Measurements from ENCODE around the gene C12orf42.

C12orf42 gene

GRCh38 chr12:103312742-103313354, 182.9 kb downstream of the C12orf42 start:
- Histone ChIP-seq H3K4me2 (no peak overlapping the region; a peak in 1 of 22 replicates), H3K4me3 (no peak overlapping the region), H3K4me1 (no peaks in the 10 kb centered on the region), H3K9ac (no peak overlapping the region), H3K27ac (no peak overlapping the region), H3K27me3 (no peaks in the 10 kb centered on the region), H3K36me3 (no peaks in the 10 kb centered on the region), H4K20me1 (no peaks in the 10 kb centered on the region), H3K9me3 (replicated peaks in 1 of 11) (no peaks in the 10 kb centered on the region)
- no peak for TF ChIP-seq Cebpa-rat (IDR thresholded peaks at IDR 0.05)

- no peak for TF ChIP-seq Cebpa-rat (IDR thresholded peaks at IDR 0.05)
These were observed 185.1 kb downstream of the C12orf42 start for GRCh38 chr12:103310546-103311270.

GRCh38 chr12:103308396-103308795, 187.4 kb downstream of the C12orf42 start:
- Histone ChIP-seq H3K36me3 (no peaks in the 10 kb centered on the region), H3K27ac (no peak overlapping the region), H3K4me1 (no peaks in the 10 kb centered on the region), H3K4me3 (no peak overlapping the region), H3K9me3 (replicated peaks in 1 of 11) (no peaks in the 10 kb centered on the region), H3K9ac (no peak overlapping the region), H4K20me1 (no peaks in the 10 kb centered on the region), H3K27me3 (no peaks in the 10 kb centered on the region), H3K4me2 (no peak overlapping the region)
- TF ChIP-seq Cebpa-rat (IDR thresholded peaks at IDR 0.05), result no peak

More at GRCh38 chr12:103310546-103311270, 185.1 kb downstream of the C12orf42 start:
- no peak overlapping the region for H3K4me3 ChIP-seq
- no peak overlapping the region for H3K27ac ChIP-seq
- no peaks in the 10 kb centered on the region for H3K4me1 ChIP-seq
- no peaks in the 10 kb centered on the region for H3K36me3 ChIP-seq
- H3K9me3 ChIP-seq (replicated peaks in 1 of 11), result no peaks in the 10 kb centered on the region
- no peaks in the 10 kb centered on the region for H3K27me3 ChIP-seq
- no peaks in the 10 kb centered on the region for H4K20me1 ChIP-seq
- no peak overlapping the region for H3K9ac ChIP-seq
- no peak overlapping the region for H3K4me2 ChIP-seq

- Histone ChIP-seq H3K27ac (no peak overlapping the region), H4K20me1 (no peaks in the 10 kb centered on the region), H3K4me2 (no peak overlapping the region), H3K9ac (no peak overlapping the region), H3K27me3 (no peaks in the 10 kb centered on the region), H3K4me1 (no peaks in the 10 kb centered on the region), H3K4me3 (no peak overlapping the region), H3K9me3 (replicated peaks in 1 of 11) (no peaks in the 10 kb centered on the region), H3K36me3 (no peaks in the 10 kb centered on the region)
- no peak for TF ChIP-seq Cebpa-rat (IDR thresholded peaks at IDR 0.05)
These were observed 192.3 kb downstream of the C12orf42 start for GRCh38 chr12:103303484-103303883.

GRCh38 chr12:103301642-103302591, 193.9 kb downstream of the C12orf42 start:
- Histone ChIP-seq H3K4me2 (no peak overlapping the region), H3K27me3 (no peaks in the 10 kb centered on the region), H3K4me1 (no peaks in the 10 kb centered on the region), H3K27ac (no peak overlapping the region), H4K20me1 (no peaks in the 10 kb centered on the region), H3K4me3 (no peak overlapping the region), H3K36me3 (no peaks in the 10 kb centered on the region), H3K9ac (no peak overlapping the region), H3K9me3 (replicated peaks in 1 of 11) (no peaks in the 10 kb centered on the region)
- TF ChIP-seq Cebpa-rat (IDR thresholded peaks at IDR 0.05), result no peak

- no peaks in the 10 kb centered on the region for H3K36me3 ChIP-seq
- H3K4me1 ChIP-seq, result peaks cover 0 to 8% (median 0%) of the 10 kb centered on the region in 10 experiments; a peak in 3 of 20 replicates
- no peak overlapping the region for H3K27ac ChIP-seq
- TF ChIP-seq Cebpa-rat (IDR thresholded peaks at IDR 0.05), result no peak
- H3K4me3 ChIP-seq, result no peak overlapping the region
- H3K9ac ChIP-seq, result no peak overlapping the region
- H4K20me1 ChIP-seq, result no peaks in the 10 kb centered on the region
- H3K27me3 ChIP-seq, result no peaks in the 10 kb centered on the region
- no peak overlapping the region for H3K4me2 ChIP-seq
- H3K9me3 ChIP-seq (replicated peaks in 1 of 11), result peaks cover 0 to 12% (median 8%) of the 10 kb centered on the region in 11 experiments; a peak in 13 of 22 replicates
These were observed 207.8 kb downstream of the C12orf42 start for GRCh38 chr12:103288016-103288415.

GRCh38 chr12:103282124-103282523, 213.6 kb downstream of the C12orf42 start:
- no peak overlapping the region for H3K4me3 ChIP-seq

GRCh38 chr12:103279444-103279843, 216.3 kb downstream of the C12orf42 start:
- TF ChIP-seq Cebpa-rat (IDR thresholded peaks at IDR 0.05), result no peak
- Histone ChIP-seq H3K9me3 (replicated peaks in 1 of 11) (no peaks in the 10 kb centered on the region), H3K9ac (no peak overlapping the region), H3K4me2 (no peak overlapping the region), H3K4me1 (peaks cover 0 to 5% (median 0%) of the 10 kb centered on the region in 10 experiments; a peak in 1 of 20 replicates), H3K36me3 (no peaks in the 10 kb centered on the region), H4K20me1 (no peaks in the 10 kb centered on the region), H3K4me3 (no peak overlapping the region), H3K27ac (no peak overlapping the region), H3K27me3 (no peaks in the 10 kb centered on the region)

More at GRCh38 chr12:103282124-103282523, 213.6 kb downstream of the C12orf42 start:
- Histone ChIP-seq H3K9ac (no peak overlapping the region), H3K4me2 (no peak overlapping the region), H3K27me3 (no peaks in the 10 kb centered on the region), H3K4me1 (peaks cover 0 to 5% (median 0%) of the 10 kb centered on the region in 10 experiments; a peak in 1 of 20 replicates), H4K20me1 (no peaks in the 10 kb centered on the region), H3K9me3 (replicated peaks in 1 of 11) (no peaks in the 10 kb centered on the region), H3K27ac (no peak overlapping the region), H3K36me3 (no peaks in the 10 kb centered on the region)
- TF ChIP-seq Cebpa-rat (IDR thresholded peaks at IDR 0.05), result no peak

- no peaks in the 10 kb centered on the region for H3K36me3 ChIP-seq
- H3K4me1 ChIP-seq, result peaks cover 0 to 5% (median 0%) of the 10 kb centered on the region in 10 experiments; a peak in 1 of 20 replicates
- TF ChIP-seq Cebpa-rat (IDR thresholded peaks at IDR 0.05), result no peak
- H4K20me1 ChIP-seq, result no peaks in the 10 kb centered on the region
- H3K9ac ChIP-seq, result no peak overlapping the region
- no peak overlapping the region for H3K4me3 ChIP-seq
- no peak overlapping the region for H3K4me2 ChIP-seq
- H3K9me3 ChIP-seq (replicated peaks in 1 of 11), result no peaks in the 10 kb centered on the region
- H3K27ac ChIP-seq, result no peak overlapping the region
- no peaks in the 10 kb centered on the region for H3K27me3 ChIP-seq
These were observed 217.4 kb downstream of the C12orf42 start for GRCh38 chr12:103278329-103278728.
